GM12865 (cell line): ENCODE results near the gene SYNDIG1.

Experiments used
- DNase-seq: peaks from one replicate; pipeline ENCODE4 v3.0.0; 2010; ENCODE audit warnings: low read depth
- H3K4me3 ChIP-seq: 2 replicates; pipeline ENCODE4 v1.5.1; 2011; ENCODE audit warnings: mild to moderate bottlenecking, low read depth, low read length, control low read depth
- TF ChIP-seq, protein P1 (sequence below): IDR thresholded peaks from 2 replicates; pipeline ENCODE4 v1.5.1; 2011; ENCODE audit warnings: low read length, control low read depth, low read depth, inconsistent platforms; ENCODE audit not compliant: insufficient read depth; ENCODE audit errors: missing control alignments

SYNDIG1 gene

DNA sequence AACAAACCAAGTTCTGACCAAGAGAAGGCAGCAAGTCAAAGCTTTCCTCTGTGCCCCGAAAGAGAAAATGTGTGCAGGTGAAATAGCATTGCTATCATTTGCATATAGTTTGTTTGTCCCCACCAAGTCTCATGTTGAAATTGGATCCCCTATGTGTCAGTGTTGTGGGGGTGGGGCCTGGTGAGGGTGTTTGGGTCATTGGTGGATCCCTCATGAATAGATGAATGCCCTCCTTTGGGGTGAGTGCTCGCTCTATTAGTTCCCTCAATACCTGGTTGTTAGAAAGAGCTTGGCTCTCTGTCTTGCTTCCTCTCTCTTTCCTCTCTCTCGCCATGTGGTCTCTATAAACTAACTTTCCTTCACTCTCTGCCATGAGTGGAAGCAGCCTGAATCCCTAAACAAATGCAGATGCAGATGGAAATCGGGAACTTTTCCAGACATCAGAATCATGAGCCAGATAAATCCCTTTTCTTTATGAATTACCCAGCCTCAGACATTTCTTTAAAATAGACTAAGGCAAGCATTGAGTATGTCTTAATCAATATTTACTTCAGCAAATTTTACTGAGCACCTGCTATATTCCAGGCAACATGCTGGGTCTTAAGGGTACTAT lies 43.8 kb upstream of the SYNDIG1 start:
- no peak for DNase-seq
- TF ChIP-seq, protein P1, sequence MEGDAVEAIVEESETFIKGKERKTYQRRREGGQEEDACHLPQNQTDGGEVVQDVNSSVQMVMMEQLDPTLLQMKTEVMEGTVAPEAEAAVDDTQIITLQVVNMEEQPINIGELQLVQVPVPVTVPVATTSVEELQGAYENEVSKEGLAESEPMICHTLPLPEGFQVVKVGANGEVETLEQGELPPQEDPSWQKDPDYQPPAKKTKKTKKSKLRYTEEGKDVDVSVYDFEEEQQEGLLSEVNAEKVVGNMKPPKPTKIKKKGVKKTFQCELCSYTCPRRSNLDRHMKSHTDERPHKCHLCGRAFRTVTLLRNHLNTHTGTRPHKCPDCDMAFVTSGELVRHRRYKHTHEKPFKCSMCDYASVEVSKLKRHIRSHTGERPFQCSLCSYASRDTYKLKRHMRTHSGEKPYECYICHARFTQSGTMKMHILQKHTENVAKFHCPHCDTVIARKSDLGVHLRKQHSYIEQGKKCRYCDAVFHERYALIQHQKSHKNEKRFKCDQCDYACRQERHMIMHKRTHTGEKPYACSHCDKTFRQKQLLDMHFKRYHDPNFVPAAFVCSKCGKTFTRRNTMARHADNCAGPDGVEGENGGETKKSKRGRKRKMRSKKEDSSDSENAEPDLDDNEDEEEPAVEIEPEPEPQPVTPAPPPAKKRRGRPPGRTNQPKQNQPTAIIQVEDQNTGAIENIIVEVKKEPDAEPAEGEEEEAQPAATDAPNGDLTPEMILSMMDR = no peak
- no peak overlapping the region for H3K4me3 ChIP-seq

DNA sequence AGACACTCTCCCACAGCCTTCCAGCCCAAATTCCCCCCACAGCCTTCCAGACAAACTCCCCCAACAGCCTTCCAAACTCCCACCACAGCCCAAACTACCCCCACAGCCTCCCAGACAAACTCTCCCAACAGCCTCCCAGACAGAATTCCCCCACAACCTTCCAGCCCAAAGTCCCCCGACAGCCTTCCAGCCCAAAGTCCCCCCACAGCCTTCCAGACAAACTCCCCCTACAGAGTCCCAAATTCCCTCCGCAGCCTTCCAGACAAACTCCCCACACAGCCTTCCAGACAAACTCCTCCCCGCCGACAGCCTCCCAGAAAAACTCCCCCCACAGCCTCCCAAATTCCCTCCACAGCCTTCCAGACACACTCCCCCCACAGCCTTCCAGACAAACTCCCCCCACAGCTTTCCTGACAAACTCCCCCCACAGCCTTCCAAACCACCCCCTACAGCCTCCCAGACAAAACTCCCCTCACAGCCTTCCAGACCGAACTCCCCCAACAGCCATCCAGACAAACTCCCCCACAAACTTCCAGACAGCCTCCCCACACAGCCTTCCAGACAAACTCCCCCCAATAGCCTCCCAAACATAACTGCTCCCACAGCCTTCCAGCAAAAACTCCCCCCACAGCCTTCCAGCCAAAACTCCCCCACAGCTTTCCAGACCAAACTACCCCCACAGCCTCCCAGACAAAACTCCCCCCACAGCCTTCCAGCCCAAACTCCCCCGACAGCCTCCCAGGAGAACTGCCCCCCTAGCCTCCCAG lies 38.0 kb upstream of the SYNDIG1 start:
- H3K4me3 ChIP-seq = no peak overlapping the region
- no peak for DNase-seq
- TF ChIP-seq, protein P1 = no peak

DNA sequence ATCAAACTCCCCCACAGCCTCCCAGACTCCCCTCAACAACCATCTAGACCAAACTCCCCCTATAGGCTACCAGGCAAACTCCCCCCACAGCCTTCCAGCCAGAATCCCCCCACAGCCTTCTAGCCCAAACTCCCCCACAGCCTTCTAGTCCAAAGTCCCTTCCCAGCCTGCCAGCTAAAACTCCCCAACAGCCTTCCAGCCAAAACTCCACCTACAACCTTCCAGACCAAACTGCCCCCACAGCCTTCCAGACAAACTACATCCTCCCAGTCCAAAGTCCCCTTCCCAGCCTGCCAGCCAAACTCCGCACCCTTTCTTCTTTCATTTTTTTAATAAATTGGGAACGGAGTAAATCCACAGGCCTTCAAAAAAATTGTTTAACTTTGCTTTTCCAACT lies 37.4 kb upstream of the SYNDIG1 start:
- DNase-seq = no peak
- no peak overlapping the region for H3K4me3 ChIP-seq
- TF ChIP-seq, protein P1 = no peak

DNA sequence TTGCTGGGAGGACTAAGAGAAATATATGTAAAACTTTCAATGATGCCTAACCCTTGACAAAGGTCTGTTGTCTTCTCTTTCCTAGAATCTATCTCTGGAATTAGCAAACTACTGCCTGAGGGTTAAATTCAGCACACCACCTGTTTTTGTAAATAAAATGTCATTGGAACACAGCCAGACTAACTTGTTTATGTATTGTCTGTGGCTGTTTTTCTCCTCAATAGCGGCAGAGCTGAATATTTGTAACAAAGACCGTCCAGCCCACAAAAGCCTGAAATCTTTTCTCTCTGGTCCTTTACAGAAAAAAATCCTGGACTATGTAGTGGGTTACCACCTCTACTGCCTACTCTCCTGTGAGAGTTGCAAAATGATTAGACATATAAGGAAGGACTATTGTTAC lies 33.3 kb upstream of the SYNDIG1 start:
- TF ChIP-seq, protein P1 = no peak
- no peak for DNase-seq
- no peak overlapping the region for H3K4me3 ChIP-seq

DNA sequence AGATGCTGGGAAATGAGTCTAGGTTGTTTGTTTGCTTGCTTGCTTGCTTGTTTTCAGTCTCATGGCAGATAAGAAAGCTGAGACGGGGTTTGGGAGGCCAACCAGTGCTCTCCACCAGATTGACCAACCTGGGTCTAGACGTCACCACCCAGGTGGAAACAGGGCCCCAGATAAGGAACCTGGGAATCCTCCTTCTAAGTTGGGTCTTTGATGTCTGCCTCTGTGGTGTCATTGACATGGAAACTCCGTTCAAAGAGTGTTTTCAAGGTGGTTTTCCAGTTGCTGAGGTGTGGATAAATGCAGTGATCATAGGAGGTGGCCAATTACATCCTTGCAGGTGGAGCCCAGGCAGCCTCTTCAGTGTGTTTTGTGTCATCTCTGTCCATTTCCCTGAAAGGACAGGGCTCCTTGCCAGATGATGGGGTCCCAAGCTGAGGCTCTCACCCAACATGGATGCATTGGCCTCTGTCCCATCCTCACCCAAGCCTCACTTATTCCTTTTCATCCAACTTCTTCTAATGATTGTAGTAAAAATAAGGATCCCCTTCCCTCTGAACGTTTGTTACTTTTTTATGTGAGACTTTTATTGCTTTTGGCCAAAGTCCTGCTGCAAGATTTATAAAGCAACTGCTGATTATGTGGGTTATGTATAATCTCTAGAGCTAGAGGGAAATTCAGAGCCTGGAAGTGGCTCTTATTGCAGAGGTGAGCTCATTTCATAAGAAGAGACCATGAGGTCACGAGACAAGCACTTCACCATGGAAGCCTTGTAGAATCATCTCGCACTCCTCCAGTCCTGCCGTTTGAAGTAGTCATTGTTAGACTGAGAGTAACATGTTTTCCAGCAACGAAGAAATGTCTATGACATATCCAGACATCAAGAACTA lies 32.0 kb upstream of the SYNDIG1 start:
- TF ChIP-seq, protein P1 = no peak
- no peak overlapping the region for H3K4me3 ChIP-seq
- DNase-seq = no peak

DNA sequence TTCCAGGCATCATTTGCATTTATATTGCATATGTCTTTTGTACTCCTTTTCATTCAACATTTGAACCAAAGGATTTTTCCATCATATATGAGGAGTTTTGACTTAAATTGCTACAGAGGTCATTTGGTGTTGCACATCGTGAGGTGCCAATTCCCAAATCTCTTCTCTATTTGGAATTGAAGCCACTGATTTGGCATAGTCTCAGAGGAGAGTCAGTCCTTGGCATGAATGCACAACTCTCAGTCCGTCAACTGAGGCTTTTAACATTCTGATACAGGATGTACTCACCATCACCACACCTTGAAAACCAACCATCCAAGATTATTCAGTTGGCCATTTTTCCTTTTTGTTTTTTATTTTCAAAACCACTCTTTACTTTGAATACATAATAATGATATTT lies 31.1 kb upstream of the SYNDIG1 start:
- DNase-seq = no peak
- H3K4me3 ChIP-seq = no peak overlapping the region
- TF ChIP-seq, protein P1 = no peak
